Measurements from ENCODE around the gene CDH23.

The CDH23 gene

DNA sequence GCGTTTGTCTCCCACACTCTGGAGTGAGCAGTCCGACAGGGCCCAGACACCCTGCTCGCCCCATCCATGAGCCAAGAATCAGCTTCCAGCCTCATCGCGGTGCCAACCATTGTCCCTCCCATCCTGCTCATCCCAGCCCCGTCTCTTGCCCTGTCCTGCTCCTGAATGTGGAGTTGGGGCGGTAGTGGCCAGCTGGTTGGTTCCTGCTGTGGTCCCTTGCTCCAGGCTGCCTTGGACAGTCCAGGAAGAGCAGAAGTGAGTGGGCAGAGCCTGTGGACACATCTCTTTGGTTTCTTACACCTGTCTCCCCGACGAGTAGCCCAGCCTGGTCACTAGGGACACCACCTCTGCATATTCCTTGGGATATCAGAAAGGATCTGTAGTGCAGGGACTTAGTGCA is 63.9 kb downstream of the CDH23 start:
- no peak for ATAC-seq
- TF ChIP-seq TCF4 (CRISPR knock-in tag; IDR thresholded peaks at IDR 0.05; ENCODE audit: borderline replicate concordance) (no peak), ZFP3 (CRISPR knock-in tag; IDR thresholded peaks at IDR 0.05) (no peak), ZNF8 (CRISPR knock-in tag; IDR thresholded peaks at IDR 0.05) (no peak), RARB (CRISPR knock-in tag; IDR thresholded peaks at IDR 0.05) (no peak), GLIS3 (CRISPR knock-in tag; IDR thresholded peaks at IDR 0.05) (no peak), BACH2 (CRISPR knock-in tag; IDR thresholded peaks at IDR 0.05; ENCODE audit: borderline replicate concordance) (no peak), ARNTL (CRISPR knock-in tag; IDR thresholded peaks at IDR 0.05; ENCODE audit: borderline replicate concordance, low read depth) (no peak)
- TF ChIP-seq, protein P1, sequence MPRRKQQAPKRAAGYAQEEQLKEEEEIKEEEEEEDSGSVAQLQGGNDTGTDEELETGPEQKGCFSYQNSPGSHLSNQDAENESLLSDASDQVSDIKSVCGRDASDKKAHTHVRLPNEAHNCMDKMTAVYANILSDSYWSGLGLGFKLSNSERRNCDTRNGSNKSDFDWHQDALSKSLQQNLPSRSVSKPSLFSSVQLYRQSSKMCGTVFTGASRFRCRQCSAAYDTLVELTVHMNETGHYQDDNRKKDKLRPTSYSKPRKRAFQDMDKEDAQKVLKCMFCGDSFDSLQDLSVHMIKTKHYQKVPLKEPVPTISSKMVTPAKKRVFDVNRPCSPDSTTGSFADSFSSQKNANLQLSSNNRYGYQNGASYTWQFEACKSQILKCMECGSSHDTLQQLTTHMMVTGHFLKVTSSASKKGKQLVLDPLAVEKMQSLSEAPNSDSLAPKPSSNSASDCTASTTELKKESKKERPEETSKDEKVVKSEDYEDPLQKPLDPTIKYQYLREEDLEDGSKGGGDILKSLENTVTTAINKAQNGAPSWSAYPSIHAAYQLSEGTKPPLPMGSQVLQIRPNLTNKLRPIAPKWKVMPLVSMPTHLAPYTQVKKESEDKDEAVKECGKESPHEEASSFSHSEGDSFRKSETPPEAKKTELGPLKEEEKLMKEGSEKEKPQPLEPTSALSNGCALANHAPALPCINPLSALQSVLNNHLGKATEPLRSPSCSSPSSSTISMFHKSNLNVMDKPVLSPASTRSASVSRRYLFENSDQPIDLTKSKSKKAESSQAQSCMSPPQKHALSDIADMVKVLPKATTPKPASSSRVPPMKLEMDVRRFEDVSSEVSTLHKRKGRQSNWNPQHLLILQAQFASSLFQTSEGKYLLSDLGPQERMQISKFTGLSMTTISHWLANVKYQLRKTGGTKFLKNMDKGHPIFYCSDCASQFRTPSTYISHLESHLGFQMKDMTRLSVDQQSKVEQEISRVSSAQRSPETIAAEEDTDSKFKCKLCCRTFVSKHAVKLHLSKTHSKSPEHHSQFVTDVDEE (CRISPR knock-in tag; IDR thresholded peaks at IDR 0.05) = no peak
- TF ChIP-seq, protein P2, sequence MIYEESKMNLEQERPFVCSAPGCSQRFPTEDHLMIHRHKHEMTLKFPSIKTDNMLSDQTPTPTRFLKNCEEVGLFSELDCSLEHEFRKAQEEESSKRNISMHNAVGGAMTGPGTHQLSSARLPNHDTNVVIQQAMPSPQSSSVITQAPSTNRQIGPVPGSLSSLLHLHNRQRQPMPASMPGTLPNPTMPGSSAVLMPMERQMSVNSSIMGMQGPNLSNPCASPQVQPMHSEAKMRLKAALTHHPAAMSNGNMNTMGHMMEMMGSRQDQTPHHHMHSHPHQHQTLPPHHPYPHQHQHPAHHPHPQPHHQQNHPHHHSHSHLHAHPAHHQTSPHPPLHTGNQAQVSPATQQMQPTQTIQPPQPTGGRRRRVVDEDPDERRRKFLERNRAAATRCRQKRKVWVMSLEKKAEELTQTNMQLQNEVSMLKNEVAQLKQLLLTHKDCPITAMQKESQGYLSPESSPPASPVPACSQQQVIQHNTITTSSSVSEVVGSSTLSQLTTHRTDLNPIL (CRISPR knock-in tag; IDR thresholded peaks at IDR 0.05; ENCODE audit: low read depth) = no peak

GRCh38 chr10:71461457-71461856 is 64.7 kb downstream of the CDH23 start:
- no peak for ATAC-seq
- TF ChIP-seq SNAI2 (CRISPR knock-in tag; IDR thresholded peaks at IDR 0.05) (no peak), PPARA (CRISPR knock-in tag; IDR thresholded peaks at IDR 0.05; ENCODE audit: borderline replicate concordance) (no peak), CSRNP3 (CRISPR knock-in tag; IDR thresholded peaks at IDR 0.05) (no peak), OSR1 (CRISPR knock-in tag; IDR thresholded peaks at IDR 0.05) (no peak), ZFP3 (CRISPR knock-in tag; IDR thresholded peaks at IDR 0.05) (no peak), ZNF565 (CRISPR knock-in tag; conservative IDR thresholded peaks at IDR 0.05; ENCODE audit: low read depth) (no peak), ZNF70 (CRISPR knock-in tag; IDR thresholded peaks at IDR 0.05) (no peak), TOX (CRISPR knock-in tag; IDR thresholded peaks at IDR 0.05; ENCODE audit: borderline replicate concordance) (no peak), ZFP30 (CRISPR knock-in tag; IDR thresholded peaks at IDR 0.05) (no peak), BACH2 (CRISPR knock-in tag; IDR thresholded peaks at IDR 0.05; ENCODE audit: borderline replicate concordance) (no peak), GLIS3 (CRISPR knock-in tag; IDR thresholded peaks at IDR 0.05) (no peak), RARB (CRISPR knock-in tag; IDR thresholded peaks at IDR 0.05) (no peak)
- TF ChIP-seq, protein P1 (CRISPR knock-in tag; IDR thresholded peaks at IDR 0.05) = no peak
- TF ChIP-seq, protein P3, sequence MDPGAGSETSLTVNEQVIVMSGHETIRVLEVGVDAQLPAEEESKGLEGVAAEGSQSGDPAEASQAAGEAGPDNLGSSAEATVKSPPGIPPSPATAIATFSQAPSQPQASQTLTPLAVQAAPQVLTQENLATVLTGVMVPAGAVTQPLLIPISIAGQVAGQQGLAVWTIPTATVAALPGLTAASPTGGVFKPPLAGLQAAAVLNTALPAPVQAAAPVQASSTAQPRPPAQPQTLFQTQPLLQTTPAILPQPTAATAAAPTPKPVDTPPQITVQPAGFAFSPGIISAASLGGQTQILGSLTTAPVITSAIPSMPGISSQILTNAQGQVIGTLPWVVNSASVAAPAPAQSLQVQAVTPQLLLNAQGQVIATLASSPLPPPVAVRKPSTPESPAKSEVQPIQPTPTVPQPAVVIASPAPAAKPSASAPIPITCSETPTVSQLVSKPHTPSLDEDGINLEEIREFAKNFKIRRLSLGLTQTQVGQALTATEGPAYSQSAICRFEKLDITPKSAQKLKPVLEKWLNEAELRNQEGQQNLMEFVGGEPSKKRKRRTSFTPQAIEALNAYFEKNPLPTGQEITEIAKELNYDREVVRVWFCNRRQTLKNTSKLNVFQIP (CRISPR knock-in tag; IDR thresholded peaks at IDR 0.05; ENCODE audit: borderline replicate concordance, low read depth) = no peak
- TF ChIP-seq, protein P2 (CRISPR knock-in tag; IDR thresholded peaks at IDR 0.05; ENCODE audit: low read depth) = no peak
